ENCODE measurements around the gene CFAP20DC.
"Not testable (repeated sequence)": the region's sequence is repeated elsewhere in the genome, so short reads cannot be mapped to it uniquely, and the experiment has no call there.

The CFAP20DC gene

DNA sequence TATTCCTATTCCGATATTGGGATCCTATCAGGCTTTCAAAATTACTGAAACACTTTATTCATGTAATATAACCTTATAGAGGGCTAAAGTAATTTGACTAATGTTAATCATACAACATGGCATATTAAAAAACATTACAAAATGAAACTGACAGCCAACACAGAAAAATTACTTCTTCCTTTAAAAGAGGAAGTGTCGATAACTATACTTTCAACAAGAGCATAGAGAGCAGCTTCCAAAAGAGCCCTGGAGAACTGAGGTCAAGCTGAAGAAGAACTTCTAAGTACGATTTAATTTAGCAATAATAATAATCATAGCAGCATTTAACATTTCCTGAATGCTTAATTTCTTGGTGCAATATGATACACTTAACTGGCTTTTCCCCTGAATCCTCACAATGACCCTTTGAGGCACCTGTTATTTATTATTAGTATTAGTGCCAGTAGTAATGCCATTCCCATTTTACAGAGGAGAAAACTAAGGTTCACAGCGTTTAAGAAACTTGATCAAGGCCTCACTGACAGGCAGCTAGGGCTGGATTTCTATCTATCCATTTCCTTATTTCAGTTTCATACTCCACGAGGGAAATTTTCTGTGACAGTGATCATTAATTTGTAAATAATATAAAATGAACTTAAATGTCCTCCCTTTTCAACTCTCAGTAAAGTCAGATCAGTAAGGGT, 181.6 kb downstream of the CFAP20DC start:
- TF ChIP-seq POU2F2 (IDR thresholded peaks at IDR 0.05; ENCODE audit: low read depth, low read length) (no peak), POLR2AphosphoS5 (IDR thresholded peaks at IDR 0.05; ENCODE audit: low read depth, low read length) (no peak), PAX5 (IDR thresholded peaks at IDR 0.05; ENCODE audit: insufficient read depth, low read length, severe bottlenecking) (no peak), SPI1 (IDR thresholded peaks at IDR 0.05; ENCODE audit: low read depth, low read length) (peak; percentile 77)
- DNase-seq (ENCODE audit: insufficient read length, low spot score) = no peak
- FAIRE-seq = no peak

DNA sequence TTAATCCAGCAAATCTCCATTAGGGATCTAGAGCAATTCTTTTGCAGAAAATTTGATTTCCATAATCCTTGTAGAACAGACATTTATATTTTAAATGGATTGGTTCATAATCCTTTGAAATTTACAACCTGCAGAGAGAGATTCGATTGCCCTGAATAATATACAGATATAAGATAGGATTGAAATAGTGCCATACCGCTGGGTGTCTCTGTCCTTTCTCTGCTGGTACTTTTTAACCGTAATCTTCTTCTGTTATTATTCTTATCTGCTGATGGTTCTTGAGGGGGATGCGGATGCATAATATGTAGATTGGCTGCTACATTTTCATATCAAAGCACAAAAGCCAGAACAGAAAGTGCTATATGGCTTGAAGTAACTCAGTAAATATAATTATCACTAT, 182.2 kb downstream of the CFAP20DC start:
- FAIRE-seq = no peak
- no peak for DNase-seq (ENCODE audit: insufficient read length, low spot score)

DNA sequence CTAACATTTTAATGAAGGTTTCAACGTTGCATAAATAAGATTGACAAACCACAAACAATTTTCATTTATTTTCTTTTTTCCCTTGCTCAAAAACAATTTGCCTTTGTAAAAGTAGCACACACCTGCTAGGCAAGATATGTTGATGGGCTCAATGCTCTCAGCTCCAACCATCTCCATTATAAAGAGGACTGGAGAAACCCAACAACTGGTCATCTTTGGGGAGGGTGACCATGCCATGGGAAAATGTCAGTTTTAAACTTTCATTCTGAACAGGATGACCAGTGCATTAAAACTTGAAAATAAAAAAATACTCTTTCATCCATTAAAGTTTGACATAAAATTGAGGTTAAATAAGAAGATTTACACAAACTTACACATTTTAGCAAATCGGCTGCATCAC, 183.7 kb downstream of the CFAP20DC start:
- DNase-seq (ENCODE audit: insufficient read length, low spot score) = no peak
- FAIRE-seq = no peak
- no peak for TF ChIP-seq POLR2AphosphoS5 (IDR thresholded peaks at IDR 0.05; ENCODE audit: low read depth, low read length)
- TF ChIP-seq POLR2A (IDR thresholded peaks at IDR 0.05; ENCODE audit: low read depth, low read length) = no peak
- TF ChIP-seq POU2F2 (IDR thresholded peaks at IDR 0.05; ENCODE audit: low read depth, low read length) = no peak
- no peak for TF ChIP-seq PAX5 (IDR thresholded peaks at IDR 0.05; ENCODE audit: insufficient read depth, low read length, severe bottlenecking)

More for the DNA sequence above, 182.2 kb downstream of the CFAP20DC start:
- TF ChIP-seq PAX5 (IDR thresholded peaks at IDR 0.05; ENCODE audit: insufficient read depth, low read length, severe bottlenecking) (no peak), POU2F2 (IDR thresholded peaks at IDR 0.05; ENCODE audit: low read depth, low read length) (no peak), TAF1 (IDR thresholded peaks at IDR 0.05; ENCODE audit: low read depth, low read length) (no peak), POLR2AphosphoS5 (IDR thresholded peaks at IDR 0.05; ENCODE audit: low read depth, low read length) (no peak), SPI1 (IDR thresholded peaks at IDR 0.05; ENCODE audit: low read depth, low read length) (no peak), POLR2A (IDR thresholded peaks at IDR 0.05; ENCODE audit: low read depth, low read length) (no peak)

DNA sequence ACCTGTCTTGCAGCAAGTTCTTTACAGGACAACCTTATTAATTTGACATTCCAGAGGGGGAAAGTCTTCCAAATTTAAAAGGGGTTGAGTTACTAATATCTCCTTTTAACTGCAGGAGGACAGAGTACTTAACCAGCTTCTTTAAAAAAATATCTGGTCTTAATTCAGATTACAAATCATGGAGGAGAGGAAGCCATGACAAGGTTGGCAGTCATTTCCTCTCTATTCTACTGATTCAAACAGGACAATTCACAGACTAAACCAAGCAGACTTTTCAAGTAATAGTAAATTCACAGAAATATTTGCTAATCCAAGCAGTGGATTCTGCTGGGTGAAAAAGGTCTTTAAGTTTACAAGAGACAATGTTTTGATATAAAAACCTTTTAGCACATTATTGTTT, 185.3 kb downstream of the CFAP20DC start:
- TF ChIP-seq PAX5 (IDR thresholded peaks at IDR 0.05; ENCODE audit: insufficient read depth, low read length, severe bottlenecking) = no peak
- FAIRE-seq (no peak), DNase-seq (ENCODE audit: insufficient read length, low spot score) (no peak)

DNA sequence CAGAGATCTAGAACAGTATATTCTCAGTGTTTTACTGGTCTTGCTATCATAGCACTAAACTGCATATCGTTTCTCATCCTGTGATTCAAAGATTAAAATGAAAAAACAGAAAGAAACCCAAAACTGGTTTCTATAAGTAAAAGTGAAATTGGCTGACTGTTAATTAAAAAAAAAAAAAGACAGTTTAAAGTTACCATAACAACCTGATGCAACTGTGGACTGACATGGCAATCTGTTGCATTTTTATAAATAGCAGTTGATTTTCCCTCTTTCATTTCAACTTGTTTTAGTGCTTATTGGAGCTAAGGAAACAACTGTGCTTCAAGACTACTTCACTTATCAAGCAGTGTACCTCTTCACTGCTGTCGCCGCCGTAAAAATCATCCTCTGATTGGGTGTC, 186.6 kb downstream of the CFAP20DC start:
- TF ChIP-seq TAF1 (IDR thresholded peaks at IDR 0.05; ENCODE audit: low read depth, low read length) = no peak
- no peak for TF ChIP-seq POU2F2 (IDR thresholded peaks at IDR 0.05; ENCODE audit: low read depth, low read length)
- no peak for TF ChIP-seq POLR2AphosphoS5 (IDR thresholded peaks at IDR 0.05; ENCODE audit: low read depth, low read length)
- no peak for TF ChIP-seq PAX5 (IDR thresholded peaks at IDR 0.05; ENCODE audit: insufficient read depth, low read length, severe bottlenecking)
- no peak for TF ChIP-seq POLR2A (IDR thresholded peaks at IDR 0.05; ENCODE audit: low read depth, low read length)
- TF ChIP-seq SPI1 (IDR thresholded peaks at IDR 0.05; ENCODE audit: low read depth, low read length) = no peak
- FAIRE-seq (no peak), DNase-seq (ENCODE audit: insufficient read length, low spot score) (no peak)

GRCh38 chr3:58861551-58861950, 188.3 kb downstream of the CFAP20DC start:
- TF ChIP-seq TAF1 (IDR thresholded peaks at IDR 0.05; ENCODE audit: low read depth, low read length) (no peak), PAX5 (IDR thresholded peaks at IDR 0.05; ENCODE audit: insufficient read depth, low read length, severe bottlenecking) (no peak), SPI1 (IDR thresholded peaks at IDR 0.05; ENCODE audit: low read depth, low read length) (no peak)
- DNase-seq (ENCODE audit: insufficient read length, low spot score) (no peak), FAIRE-seq (no peak)

DNA sequence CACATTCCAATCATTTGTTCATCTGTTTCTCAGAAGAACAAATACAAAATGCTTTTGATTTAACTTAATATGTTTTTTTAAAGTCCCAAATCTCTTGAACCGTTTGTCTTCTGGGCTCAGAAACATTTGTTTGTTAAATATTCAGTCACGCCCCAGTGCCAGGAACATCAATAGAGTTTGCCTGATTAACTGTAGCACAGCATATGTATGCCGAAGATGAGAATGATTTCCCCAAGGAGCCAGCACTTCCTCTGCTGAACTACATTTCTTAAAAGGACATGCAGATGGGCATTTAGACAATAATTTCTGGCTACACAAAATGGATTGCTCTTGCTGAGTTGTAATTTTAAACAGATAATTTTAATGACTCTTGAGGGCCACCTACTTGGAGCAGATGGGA, 191.7 kb downstream of the CFAP20DC start:
- no peak for FAIRE-seq
- no peak for TF ChIP-seq POLR2A (IDR thresholded peaks at IDR 0.05; ENCODE audit: low read depth, low read length)
- no peak for TF ChIP-seq POU2F2 (IDR thresholded peaks at IDR 0.05; ENCODE audit: low read depth, low read length)
- no peak for TF ChIP-seq SPI1 (IDR thresholded peaks at IDR 0.05; ENCODE audit: low read depth, low read length)
- TF ChIP-seq PAX5 (IDR thresholded peaks at IDR 0.05; ENCODE audit: insufficient read depth, low read length, severe bottlenecking) = no peak
- no peak for TF ChIP-seq POLR2AphosphoS5 (IDR thresholded peaks at IDR 0.05; ENCODE audit: low read depth, low read length)
- no peak for TF ChIP-seq TAF1 (IDR thresholded peaks at IDR 0.05; ENCODE audit: low read depth, low read length)
- no peak for DNase-seq (ENCODE audit: insufficient read length, low spot score)

DNA sequence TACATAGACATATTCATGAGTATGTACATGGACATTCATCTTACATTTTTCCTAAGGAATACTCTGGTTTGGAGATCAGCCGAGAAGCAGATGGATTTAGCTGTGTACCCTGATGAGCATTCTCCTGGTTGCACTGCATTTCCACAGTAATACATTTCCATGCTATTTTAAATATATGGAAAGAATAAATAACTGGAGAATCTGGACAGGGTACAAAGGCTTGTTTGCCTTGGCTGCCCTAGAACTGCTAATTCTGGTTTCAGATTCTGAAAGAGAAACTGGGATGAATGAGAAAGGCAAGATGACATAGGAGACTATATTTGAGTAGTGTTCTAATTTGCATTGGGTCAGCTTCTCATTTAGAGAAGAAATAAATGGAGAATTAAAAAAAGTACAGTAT, 192.4 kb downstream of the CFAP20DC start:
- no peak for DNase-seq (ENCODE audit: insufficient read length, low spot score)
- no peak for FAIRE-seq
- TF ChIP-seq POLR2A (IDR thresholded peaks at IDR 0.05; ENCODE audit: low read depth, low read length) (no peak), POLR2AphosphoS5 (IDR thresholded peaks at IDR 0.05; ENCODE audit: low read depth, low read length) (no peak), SPI1 (IDR thresholded peaks at IDR 0.05; ENCODE audit: low read depth, low read length) (no peak), TAF1 (IDR thresholded peaks at IDR 0.05; ENCODE audit: low read depth, low read length) (no peak), PAX5 (IDR thresholded peaks at IDR 0.05; ENCODE audit: insufficient read depth, low read length, severe bottlenecking) (no peak), POU2F2 (IDR thresholded peaks at IDR 0.05; ENCODE audit: low read depth, low read length) (no peak)

GRCh38 chr3:58848826-58849225, 201.0 kb downstream of the CFAP20DC start:
- no peak for TF ChIP-seq TAF1 (IDR thresholded peaks at IDR 0.05; ENCODE audit: low read depth, low read length)
- TF ChIP-seq POU2F2 (IDR thresholded peaks at IDR 0.05; ENCODE audit: low read depth, low read length) = no peak
- TF ChIP-seq POLR2AphosphoS5 (IDR thresholded peaks at IDR 0.05; ENCODE audit: low read depth, low read length) = no peak
- no peak for TF ChIP-seq PAX5 (IDR thresholded peaks at IDR 0.05; ENCODE audit: insufficient read depth, low read length, severe bottlenecking)
- TF ChIP-seq POLR2A (IDR thresholded peaks at IDR 0.05; ENCODE audit: low read depth, low read length) = no peak
- no peak for TF ChIP-seq SPI1 (IDR thresholded peaks at IDR 0.05; ENCODE audit: low read depth, low read length)
- DNase-seq (ENCODE audit: insufficient read length, low spot score) (no peak), FAIRE-seq (no peak)

GRCh38 chr3:58842050-58842747, 207.6 kb downstream of the CFAP20DC start:
- DNase-seq (ENCODE audit: insufficient read length, low spot score); FAIRE-seq: not testable (repeated sequence)
